HepG2 (cell line): ENCODE results near the gene GRAMD4. TPM values are rescaled to one million over a fixed set of nuclear protein-coding genes. Genes with fewer than 3 reads are reported as not detected.

Experiments used
- ATAC-seq: fragments of 200-7000 bp; cut with Tn5 transposase; 3 replicates; pipeline ENCODE4 v1.9.1; 2020; ENCODE audit warnings: mild to moderate bottlenecking, moderate library complexity
- BruUV-seq: library from RNA; stranded (reverse); fragments of 400-500 nt; replicated peaks from 2 replicates; lab custom pipeline; 2021; lab: Mats Ljungman, UMichigan
- CTCF ChIA-PET: fragments of 300-600 bp; formaldehyde crosslinking; extraction: SDS; loops from one replicate; lab custom pipeline; 2021; ENCODE audit warnings: low total read pairs, inconsistent platforms, low intra/inter-chr PET ratio; lab: Yijun Ruan, JAX
- POLR2A ChIA-PET: fragments of 350-600 bp; sonication (Branson Sonifier 250); formaldehyde crosslinking; loops from one replicate; lab custom pipeline; 2020; ENCODE audit warnings: antibody characterized with exemption, inconsistent platforms; lab: Yijun Ruan, JAX
- DNase-seq: peaks from one replicate; pipeline ENCODE4 v3.0.0-alpha.2; 2015; ENCODE audit warnings: low spot score
- FAIRE-seq: peaks from 3 replicates; lab custom pipeline; 2011; peaks lifted over from hg19 to GRCh38; lab: Jason Lieb, UNC
- H2AFZ ChIP-seq: one replicate; pipeline ENCODE4 v1.6.1; 2011; ENCODE audit warnings: low read length, inconsistent platforms
- H3K27ac ChIP-seq: fragments of 300-600 bp; 3 replicates; pipeline ENCODE4 v1.8.0; 2011; ENCODE audit warnings: mixed run types, mild to moderate bottlenecking, mixed read lengths, low read length, inconsistent platforms; ENCODE audit not compliant: insufficient read depth; ENCODE audit errors: extremely low read length
- H3K27me3 ChIP-seq, 2 experiments: fragments of 200-600 bp in 1 of 2; 2 replicates in 1 of 2; 3 replicates in 1 of 2; pipeline versions ENCODE4 v1.6.0 to v1.8.0; 2011; ENCODE audit warnings: low read length in 2 of 2, mild to moderate bottlenecking in 2 of 2, moderate library complexity in 2 of 2, inconsistent platforms in 1 of 2; ENCODE audit not compliant: insufficient read depth in 2 of 2, control insufficient read depth in 1 of 2
- H3K36me3 ChIP-seq, 2 experiments: fragments of 200-600 bp in 1 of 2; replicated peaks in 1 of 2; 2 replicates in 1 of 2; 3 replicates in 1 of 2; pipeline versions ENCODE4 v1.5.1 to v1.8.0; 2011; ENCODE audit warnings: low read length in 2 of 2, inconsistent platforms in 1 of 2; ENCODE audit not compliant: insufficient read depth in 2 of 2, control insufficient read depth in 1 of 2
- H3K4me1 ChIP-seq: 2 replicates; pipeline ENCODE4 v1.5.1; 2012; ENCODE audit warnings: low read length, inconsistent platforms; ENCODE audit not compliant: insufficient read depth
- H3K4me2 ChIP-seq: 2 replicates; pipeline ENCODE4 v1.6.0; 2011; ENCODE audit warnings: low read depth, low read length, inconsistent platforms
- H3K4me3 ChIP-seq, 3 experiments: fragments of 200-600 bp in 1 of 3; sonication (generic), shearing (Covaris generic) in 1 of 3; replicated peaks in 1 of 3; 2 replicates each; pipeline ENCODE4 v1.5.1; 2011 to 2016; ENCODE audit warnings: low read length in 3 of 3, inconsistent platforms in 2 of 3, low read depth in 2 of 3, mild to moderate bottlenecking in 2 of 3, control low read depth in 1 of 3, mixed read lengths in 1 of 3; ENCODE audit not compliant: insufficient read depth in 1 of 3
- H3K79me2 ChIP-seq: one replicate; pipeline ENCODE4 v1.6.1; 2011; ENCODE audit warnings: low read length, inconsistent platforms; ENCODE audit not compliant: insufficient read depth
- H3K9ac ChIP-seq: 2 replicates; pipeline ENCODE4 v1.6.0; 2011; ENCODE audit warnings: mild to moderate bottlenecking, low read depth, low read length, inconsistent platforms; ENCODE audit not compliant: insufficient read depth
- H3K9me3 ChIP-seq: 2 replicates; pipeline ENCODE4 v1.5.1; 2012; ENCODE audit warnings: mild to moderate bottlenecking, low read length
- H4K20me1 ChIP-seq: 2 replicates; pipeline ENCODE4 v1.6.0; 2011; ENCODE audit warnings: inconsistent platforms, mild to moderate bottlenecking, low read length, moderate library complexity; ENCODE audit not compliant: insufficient read depth
- EP300 ChIP-seq, 3 experiments: sonication (generic) in 1 of 3; formaldehyde crosslinking in 1 of 3; IDR thresholded peaks; 2 replicates each; pipeline versions ENCODE4 v1.5.1 to v1.6.1; 2011 to 2020; ENCODE audit warnings: low read depth in 2 of 3, low read length in 2 of 3, borderline replicate concordance in 1 of 3, improper control_type of control experiment in 1 of 3, mild to moderate bottlenecking in 1 of 3, missing genetic modification reagents in 1 of 3, moderate library complexity in 1 of 3
- FOSL1 ChIP-seq: sonication (generic); formaldehyde crosslinking; IDR thresholded peaks from 2 replicates; pipeline ENCODE4 v1.9.0; 2021; ENCODE audit warnings: missing genetic modification reagents, borderline replicate concordance
- GATAD1 ChIP-seq: IDR thresholded peaks from 2 replicates; pipeline ENCODE4 v1.6.1; 2016; ENCODE audit warnings: missing genetic modification reagents, missing compliant biosample characterization
- GLI4 ChIP-seq: sonication (generic); formaldehyde crosslinking; IDR thresholded peaks from 2 replicates; pipeline ENCODE4 v1.5.1; 2020; ENCODE audit warnings: missing genetic modification reagents, mild to moderate bottlenecking, moderate library complexity, borderline replicate concordance
- MEF2D ChIP-seq: sonication (generic); formaldehyde crosslinking; IDR thresholded peaks from 2 replicates; pipeline ENCODE4 v1.5.1; 2020; ENCODE audit warnings: mild to moderate bottlenecking, missing genetic modification reagents
- NAIF1 ChIP-seq: sonication (generic); formaldehyde crosslinking; IDR thresholded peaks from 2 replicates; pipeline ENCODE4 v1.5.0; 2020; ENCODE audit warnings: mild to moderate bottlenecking, missing genetic modification reagents, borderline replicate concordance
- ZNF234 ChIP-seq: sonication (generic); formaldehyde crosslinking; conservative IDR thresholded peaks from 2 replicates; pipeline ENCODE4 v1.5.1; 2020; ENCODE audit warnings: mild to moderate bottlenecking, missing genetic modification reagents
- ZNF337 ChIP-seq: sonication (generic); formaldehyde crosslinking; IDR thresholded peaks from 2 replicates; pipeline ENCODE4 v1.5.1; 2020; ENCODE audit warnings: missing genetic modification reagents, low read depth, mild to moderate bottlenecking, borderline replicate concordance
- ZNF549 ChIP-seq: sonication (generic); formaldehyde crosslinking; IDR thresholded peaks from 2 replicates; pipeline ENCODE4 v1.5.0; 2020; ENCODE audit warnings: missing genetic modification reagents
- ZNF577 ChIP-seq: sonication (generic); formaldehyde crosslinking; IDR thresholded peaks from 2 replicates; pipeline ENCODE4 v1.4.0; 2020; ENCODE audit warnings: mild to moderate bottlenecking, low read depth, missing genetic modification reagents, borderline replicate concordance
- ZNF670 ChIP-seq: sonication (generic); formaldehyde crosslinking; IDR thresholded peaks from 2 replicates; pipeline ENCODE4 v1.8.0; 2022; ENCODE audit warnings: mild to moderate bottlenecking, missing genetic modification reagents, borderline replicate concordance
- ZNF703 ChIP-seq: sonication (generic); formaldehyde crosslinking; IDR thresholded peaks from 2 replicates; pipeline ENCODE4 v1.5.1; 2020; ENCODE audit warnings: missing genetic modification reagents, mild to moderate bottlenecking, moderate library complexity, borderline replicate concordance
- ZNF782 ChIP-seq: sonication (generic); formaldehyde crosslinking; IDR thresholded peaks from 2 replicates; pipeline ENCODE4 v1.4.0; 2020; ENCODE audit warnings: missing genetic modification reagents, mild to moderate bottlenecking, borderline replicate concordance
- WGBS: methylation state at CpG from one replicate; pipeline ENCODE4 v1.1.6; 2017; ENCODE audit warnings: low lambda C conversion rate; 5-methylcytosine and 5-hydroxymethylcytosine counted together
- in situ Hi-C: cut with HindIII; loops from 2 replicates; pipeline ENCODE4 v1.10.0; 2017; ENCODE audit warnings: low pct_unique_long_range_greater_than_20kb; ENCODE audit not compliant: extremely low pct_ligation_motif_present
- intact Hi-C: fragments of 100-400 bp; cut with micrococcal nuclease; formaldehyde crosslinking; loops from one replicate; pipeline ENCODE4 v1.10.0; 2022; ENCODE audit not compliant: unreplicated experiment
- polyA plus RNA-seq, 8 experiments: library from polyadenylated mRNA; depleted of rRNA in 3 of 8; stranded (reverse) in 7 of 8; unstranded in 1 of 8; fragments of >200 nt; fragmentation: Illumina TruSeq in 4 of 8; extraction: Trizol in 4 of 8; gene quantifications; 2 replicates each; pipeline versions ENCODE4 v1.2.1 to v1.2.3, GENCODE V29; 2011 to 2016; ENCODE audit warnings: low read depth in 4 of 8, missing spikeins in 1 of 8, mixed read lengths in 1 of 8; ENCODE audit not compliant: insufficient read depth in 1 of 8
- total RNA-seq, 5 experiments: library from RNA; depleted of rRNA; stranded (reverse); fragments of >200 nt; fragmentation: Illumina TruSeq; extraction: Trizol; gene quantifications; 2 replicates each; pipeline ENCODE4 v1.2.3, GENCODE V29; 2016; ENCODE audit warnings: low read depth in 1 of 5
- TF ChIP-seq, protein P1 (sequence below): sonication (generic); formaldehyde crosslinking; conservative IDR thresholded peaks from 2 replicates; pipeline ENCODE4 v1.8.0; 2022; ENCODE audit warnings: low read depth, missing genetic modification reagents
- TF ChIP-seq, protein P2 (sequence below): sonication (generic); formaldehyde crosslinking; IDR thresholded peaks from 2 replicates; pipeline ENCODE4 v1.4.0; 2020; ENCODE audit warnings: missing genetic modification reagents
- TF ChIP-seq, protein P3 (sequence below): sonication (generic); formaldehyde crosslinking; IDR thresholded peaks from 2 replicates; pipeline ENCODE4 v1.4.0; 2020; ENCODE audit warnings: missing genetic modification reagents

GRAMD4 gene
- total and polyA plus RNA-seq, 2 of the 13 experiments (the other 11 are each of a cell fraction or from before 2014, with no cell fraction given), result 15.2 to 15.7 TPM

DNA sequence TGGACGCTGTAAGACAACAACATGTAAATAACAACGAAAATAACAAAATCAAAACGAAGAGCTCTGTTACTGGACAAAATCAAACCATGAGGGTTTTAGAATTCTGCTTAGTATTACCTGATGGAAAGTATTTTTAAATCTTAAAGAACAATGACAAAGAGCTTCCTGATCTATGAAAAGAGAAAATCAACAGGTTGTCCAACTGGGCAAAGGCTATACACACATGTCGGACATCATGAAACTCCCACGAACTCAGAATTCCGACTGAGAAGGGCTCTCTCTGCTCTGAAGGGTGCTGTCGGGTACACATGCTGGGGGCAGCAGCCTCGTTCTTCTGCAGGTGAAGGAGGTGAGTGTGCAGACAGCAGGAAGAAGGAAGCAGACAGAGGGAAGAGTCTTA lies 92.1 kb downstream of the GRAMD4 start (continued):
- TF ChIP-seq ZNF577 (CRISPR knock-in tag), result no peak
- no peak for TF ChIP-seq ZNF782 (CRISPR knock-in tag)
- TF ChIP-seq ZNF703, result no peak
- TF ChIP-seq GATAD1 (CRISPR knock-in tag), result no peak
- TF ChIP-seq FOSL1 (CRISPR knock-in tag), result no peak
- TF ChIP-seq, protein P1, sequence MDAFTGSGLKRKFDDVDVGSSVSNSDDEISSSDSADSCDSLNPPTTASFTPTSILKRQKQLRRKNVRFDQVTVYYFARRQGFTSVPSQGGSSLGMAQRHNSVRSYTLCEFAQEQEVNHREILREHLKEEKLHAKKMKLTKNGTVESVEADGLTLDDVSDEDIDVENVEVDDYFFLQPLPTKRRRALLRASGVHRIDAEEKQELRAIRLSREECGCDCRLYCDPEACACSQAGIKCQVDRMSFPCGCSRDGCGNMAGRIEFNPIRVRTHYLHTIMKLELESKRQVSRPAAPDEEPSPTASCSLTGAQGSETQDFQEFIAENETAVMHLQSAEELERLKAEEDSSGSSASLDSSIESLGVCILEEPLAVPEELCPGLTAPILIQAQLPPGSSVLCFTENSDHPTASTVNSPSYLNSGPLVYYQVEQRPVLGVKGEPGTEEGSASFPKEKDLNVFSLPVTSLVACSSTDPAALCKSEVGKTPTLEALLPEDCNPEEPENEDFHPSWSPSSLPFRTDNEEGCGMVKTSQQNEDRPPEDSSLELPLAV (CRISPR knock-in tag), result no peak
- TF ChIP-seq ZNF670 (CRISPR knock-in tag), result no peak
- TF ChIP-seq EP300 (IDR thresholded peaks at IDR 0.05; ENCODE audit: low read depth in 2 of 2, low read length in 2 of 2), result no peak
- TF ChIP-seq EP300 (CRISPR knock-in tag; IDR thresholded peaks at IDR 0.05; ENCODE audit: borderline replicate concordance), result no peak
- TF ChIP-seq, protein P2, sequence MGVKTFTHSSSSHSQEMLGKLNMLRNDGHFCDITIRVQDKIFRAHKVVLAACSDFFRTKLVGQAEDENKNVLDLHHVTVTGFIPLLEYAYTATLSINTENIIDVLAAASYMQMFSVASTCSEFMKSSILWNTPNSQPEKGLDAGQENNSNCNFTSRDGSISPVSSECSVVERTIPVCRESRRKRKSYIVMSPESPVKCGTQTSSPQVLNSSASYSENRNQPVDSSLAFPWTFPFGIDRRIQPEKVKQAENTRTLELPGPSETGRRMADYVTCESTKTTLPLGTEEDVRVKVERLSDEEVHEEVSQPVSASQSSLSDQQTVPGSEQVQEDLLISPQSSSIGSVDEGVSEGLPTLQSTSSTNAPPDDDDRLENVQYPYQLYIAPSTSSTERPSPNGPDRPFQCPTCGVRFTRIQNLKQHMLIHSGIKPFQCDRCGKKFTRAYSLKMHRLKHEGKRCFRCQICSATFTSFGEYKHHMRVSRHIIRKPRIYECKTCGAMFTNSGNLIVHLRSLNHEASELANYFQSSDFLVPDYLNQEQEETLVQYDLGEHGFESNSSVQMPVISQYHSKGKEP (CRISPR knock-in tag), result no peak
- TF ChIP-seq, all 625 proteins: peak for 0

DNA sequence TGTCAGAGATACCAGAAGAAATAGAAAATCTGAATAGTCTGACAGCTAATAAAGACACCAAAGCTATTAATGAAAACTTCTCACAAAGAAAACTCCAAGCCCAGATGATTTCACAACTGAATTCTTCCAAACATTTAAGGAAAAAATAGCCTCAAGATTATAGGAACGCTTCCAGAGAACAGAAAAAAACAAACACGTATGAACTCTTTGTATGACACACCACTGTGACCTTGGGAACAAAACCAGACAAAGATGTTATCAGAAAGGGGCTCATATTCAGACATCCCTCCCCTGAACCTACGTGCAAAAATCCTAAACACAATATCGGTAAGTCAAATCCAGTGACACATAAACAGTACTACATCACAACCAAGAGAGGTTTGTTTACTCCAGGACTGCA lies 94.4 kb downstream of the GRAMD4 start:
- FAIRE-seq (no peak), ATAC-seq (no peak), DNase-seq (no peak)
- Histone ChIP-seq H3K27me3 (no peaks in the 10 kb centered on the region), H3K4me3 (no peak overlapping the region), H4K20me1 (no peaks in the 10 kb centered on the region; the same call in 1 of the 2 replicates), H3K9me3 (no peaks in the 10 kb centered on the region), H3K9ac (no peak overlapping the region), H3K36me3 (peaks cover 15 to 69% of the 10 kb centered on the region in 2 experiments), H2AFZ (no peak overlapping the region), H3K4me1 (peaks cover 6% of the 10 kb centered on the region; the same call in 1 of the 2 replicates), H3K27ac (no peak overlapping the region), H3K4me2 (no peak overlapping the region), H3K79me2 (no peaks in the 10 kb centered on the region)
- POLR2A ChIA-PET, result no interaction called here
- CTCF ChIA-PET, result no interaction called here
- intact Hi-C loops, result no loop called here
- WGBS, result 81% methylated on average over 4 of the region's 4 CpGs
- no TSS peak for BruUV-seq
- in situ Hi-C loops, result no loop called here
- no peak for TF ChIP-seq ZNF549 (CRISPR knock-in tag)
- TF ChIP-seq ZNF234 (CRISPR knock-in tag), result no peak
- TF ChIP-seq ZNF337 (CRISPR knock-in tag), result no peak
- TF ChIP-seq NAIF1 (CRISPR knock-in tag), result no peak
- no peak for TF ChIP-seq MEF2D
- TF ChIP-seq, protein P3, sequence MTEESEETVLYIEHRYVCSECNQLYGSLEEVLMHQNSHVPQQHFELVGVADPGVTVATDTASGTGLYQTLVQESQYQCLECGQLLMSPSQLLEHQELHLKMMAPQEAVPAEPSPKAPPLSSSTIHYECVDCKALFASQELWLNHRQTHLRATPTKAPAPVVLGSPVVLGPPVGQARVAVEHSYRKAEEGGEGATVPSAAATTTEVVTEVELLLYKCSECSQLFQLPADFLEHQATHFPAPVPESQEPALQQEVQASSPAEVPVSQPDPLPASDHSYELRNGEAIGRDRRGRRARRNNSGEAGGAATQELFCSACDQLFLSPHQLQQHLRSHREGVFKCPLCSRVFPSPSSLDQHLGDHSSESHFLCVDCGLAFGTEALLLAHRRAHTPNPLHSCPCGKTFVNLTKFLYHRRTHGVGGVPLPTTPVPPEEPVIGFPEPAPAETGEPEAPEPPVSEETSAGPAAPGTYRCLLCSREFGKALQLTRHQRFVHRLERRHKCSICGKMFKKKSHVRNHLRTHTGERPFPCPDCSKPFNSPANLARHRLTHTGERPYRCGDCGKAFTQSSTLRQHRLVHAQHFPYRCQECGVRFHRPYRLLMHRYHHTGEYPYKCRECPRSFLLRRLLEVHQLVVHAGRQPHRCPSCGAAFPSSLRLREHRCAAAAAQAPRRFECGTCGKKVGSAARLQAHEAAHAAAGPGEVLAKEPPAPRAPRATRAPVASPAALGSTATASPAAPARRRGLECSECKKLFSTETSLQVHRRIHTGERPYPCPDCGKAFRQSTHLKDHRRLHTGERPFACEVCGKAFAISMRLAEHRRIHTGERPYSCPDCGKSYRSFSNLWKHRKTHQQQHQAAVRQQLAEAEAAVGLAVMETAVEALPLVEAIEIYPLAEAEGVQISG, result no peak
- TF ChIP-seq GLI4 (CRISPR knock-in tag), result no peak
